Activated CD4-positive, alpha-beta T cell treated with anti-CD3 and anti-CD28 coated beads for 4 hours (primary cell): ENCODE measurements around the gene CSF2.

Source experiments
- DNase-seq, 2 donors: peaks; one replicate each; pipeline ENCODE4 v3.0.0-alpha.2; 2020

Gene CSF2

GRCh38 chr5:132070460-132071337, 2.9 kb upstream of the CSF2 start:
- peak; percentile 48 to 56 for DNase-seq

- no peak for DNase-seq
Measured at GRCh38 chr5:132071338-132071707, 2.3 kb upstream of the CSF2 start.

GRCh38 chr5:132072070-132072469, 1.5 kb upstream of the CSF2 start:
- DNase-seq = no peak

- no peak for DNase-seq
Measured at GRCh38 chr5:132072528-132072927, 1.1 kb upstream of the CSF2 start.

GRCh38 chr5:132074091-132074771, 642 bp downstream of the CSF2 start:
- no peak for DNase-seq

GRCh38 chr5:132074772-132075718, 1.5 kb downstream of the CSF2 start:
- peak in 1 of 2 donors; percentile 39 for DNase-seq

- no peak for DNase-seq
Measured at GRCh38 chr5:132075719-132076077, 2.1 kb downstream of the CSF2 start.

- DNase-seq = peak in 1 of 2 donors; percentile 34
Measured at GRCh38 chr5:132076202-132076830, 2.7 kb downstream of the CSF2 start.

- peak in 1 of 2 donors; percentile 34 for DNase-seq
Measured at GRCh38 chr5:132076983-132077382, 3.4 kb downstream of the CSF2 start.

- no peak for DNase-seq
Measured at GRCh38 chr5:132079081-132079480, 5.5 kb downstream of the CSF2 start.

- DNase-seq = no peak
Measured at GRCh38 chr5:132079619-132080018, 6.0 kb downstream of the CSF2 start.

- DNase-seq = no peak
Measured at GRCh38 chr5:132080595-132080994, 7.0 kb downstream of the CSF2 start.

- no peak for DNase-seq
Measured at GRCh38 chr5:132081458-132081857, 7.9 kb downstream of the CSF2 start.

GRCh38 chr5:132082329-132083023, 8.9 kb downstream of the CSF2 start:
- DNase-seq = no peak

- DNase-seq = no peak
Measured at GRCh38 chr5:132083071-132083678, 9.6 kb downstream of the CSF2 start.

GRCh38 chr5:132085686-132086085, 12.1 kb downstream of the CSF2 start:
- no peak for DNase-seq

- DNase-seq = no peak
Measured at GRCh38 chr5:132086277-132086794, 12.7 kb downstream of the CSF2 start.

- DNase-seq = no peak
Measured at GRCh38 chr5:132087176-132087575, 13.6 kb downstream of the CSF2 start.

- DNase-seq = no peak
Measured at GRCh38 chr5:132087661-132088060, 14.1 kb downstream of the CSF2 start.

- no peak for DNase-seq
Measured at GRCh38 chr5:132089363-132089762, 15.8 kb downstream of the CSF2 start.

GRCh38 chr5:132090107-132090506, 16.5 kb downstream of the CSF2 start:
- DNase-seq = no peak
